NCI-H2196 treated with DMSO at 0.1 percent for 48 hours (cell line): Measurements from ENCODE around the gene ILDR2.

Experiments used
- DNase-seq: peaks from one replicate; lab custom pipeline; 2025; ENCODE audit not compliant: unreplicated experiment; lab: John Stamatoyannopoulos, UW

ILDR2 gene

DNA sequence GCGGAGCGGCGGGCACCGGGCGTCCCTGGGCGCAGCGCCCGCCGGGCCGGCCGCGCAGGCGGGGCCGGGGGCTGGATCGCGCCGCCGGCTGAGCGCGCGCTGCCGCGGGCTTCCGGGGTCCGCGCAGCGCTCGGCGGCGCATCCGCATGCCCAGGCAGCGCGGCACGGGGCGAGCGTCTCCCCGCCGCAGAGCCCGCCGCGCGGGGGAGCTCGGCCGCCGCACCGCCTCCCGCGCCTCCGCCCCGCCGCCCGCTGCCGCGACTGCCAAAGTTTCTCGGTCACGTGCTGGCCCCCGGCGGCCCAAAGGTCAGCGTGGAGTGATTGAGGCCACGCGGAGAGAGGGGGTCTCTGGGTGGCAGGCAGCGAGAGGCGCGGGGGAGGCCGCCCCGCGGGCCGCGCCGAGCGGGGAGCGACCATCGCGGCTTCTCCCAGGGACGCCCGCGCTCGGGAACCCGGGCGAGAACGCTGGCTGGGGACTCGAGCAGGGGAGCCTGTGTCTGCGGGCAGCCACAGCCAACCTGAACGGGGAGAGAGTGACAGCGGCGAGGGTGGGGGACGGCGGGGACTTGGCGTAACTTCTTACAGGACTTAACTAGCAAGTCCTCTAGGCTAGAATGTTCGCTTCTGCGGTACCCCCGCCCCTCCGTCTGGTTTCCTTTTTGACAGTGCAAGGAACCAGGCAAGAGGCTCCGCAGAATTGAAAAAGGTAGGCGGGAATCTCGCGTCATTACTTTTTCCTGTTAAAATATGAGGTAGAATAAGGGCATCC, at the start of gene ILDR2:
Gene ILDR2, minus strand, starts transcription at position 180 of the 769 bp plus-strand sequence. CDS start 272 bp downstream, outside the sequence.
- no peak for DNase-seq

DNA sequence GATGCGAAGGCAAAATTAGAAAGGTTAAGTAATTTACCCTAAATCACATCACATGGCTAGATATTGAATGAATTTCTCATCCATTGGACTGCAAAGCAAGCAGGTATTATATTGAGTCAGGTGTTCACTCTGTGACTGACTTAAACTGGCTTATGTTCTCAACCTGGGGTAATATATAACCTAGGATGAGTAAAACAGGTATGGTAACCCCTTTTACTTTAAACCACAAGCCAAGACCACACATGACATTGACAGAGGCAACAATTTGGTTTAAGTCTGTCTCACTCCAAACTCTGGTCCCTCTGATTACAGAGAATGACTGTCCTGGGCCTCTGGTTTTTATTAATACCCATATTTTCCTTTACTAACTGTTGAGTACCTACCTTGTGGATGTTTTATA, 47.0 kb upstream of the ILDR2 start:
- no peak for DNase-seq

DNA sequence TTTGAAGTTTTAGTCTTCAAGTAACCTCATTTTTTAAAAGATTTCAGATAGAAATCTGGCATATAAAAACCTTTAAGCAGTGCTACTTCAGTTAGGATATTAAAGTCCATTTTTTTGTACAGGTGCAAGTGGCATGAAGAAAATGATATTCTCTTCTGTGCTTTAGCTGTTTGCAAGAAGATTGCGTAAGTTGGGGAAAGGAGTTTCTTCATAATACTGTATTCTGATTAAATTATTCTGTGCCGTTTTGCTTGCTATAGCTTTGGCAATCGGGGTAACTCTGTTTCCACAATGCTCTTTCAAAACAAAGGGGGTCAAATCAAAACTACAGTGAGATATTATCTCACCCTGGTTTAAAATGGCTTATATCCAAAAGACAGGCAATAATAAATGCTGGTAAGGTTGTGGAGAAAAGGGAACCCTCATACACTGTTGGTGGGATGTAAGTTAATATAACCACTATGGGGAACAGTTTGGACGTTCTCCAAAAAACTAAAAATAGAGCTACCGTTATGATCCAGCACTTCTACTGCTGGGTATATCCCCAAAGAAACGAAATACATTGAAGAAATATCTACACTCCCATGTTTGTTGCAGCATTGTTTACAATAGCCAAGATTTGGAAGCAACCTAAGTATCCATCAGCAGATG, 40.9 kb upstream of the ILDR2 start:
- no peak for DNase-seq

- DNase-seq: no peak
Measured at GRCh38 chr1:167013108-167013929, 38.0 kb upstream of the ILDR2 start.

DNA sequence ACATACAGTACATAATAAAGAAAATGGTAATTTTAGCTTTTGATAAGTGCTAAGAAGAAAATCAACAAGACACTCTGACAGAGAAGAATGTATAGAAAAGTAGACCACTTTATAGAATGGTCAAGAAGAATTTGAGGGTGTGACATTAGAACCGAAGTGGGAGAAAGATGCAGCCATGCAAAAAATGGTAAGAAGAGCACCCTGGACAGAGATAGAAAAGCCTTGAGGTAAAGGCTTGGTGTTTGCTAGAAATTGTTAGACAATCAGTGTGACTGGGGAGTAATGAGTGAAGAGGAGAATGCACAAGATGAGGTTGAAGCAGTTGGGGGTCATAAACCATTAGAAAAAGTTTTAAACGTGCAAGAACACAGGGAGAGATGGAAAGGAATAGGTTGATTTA, 37.2 kb upstream of the ILDR2 start:
- no peak for DNase-seq

DNA sequence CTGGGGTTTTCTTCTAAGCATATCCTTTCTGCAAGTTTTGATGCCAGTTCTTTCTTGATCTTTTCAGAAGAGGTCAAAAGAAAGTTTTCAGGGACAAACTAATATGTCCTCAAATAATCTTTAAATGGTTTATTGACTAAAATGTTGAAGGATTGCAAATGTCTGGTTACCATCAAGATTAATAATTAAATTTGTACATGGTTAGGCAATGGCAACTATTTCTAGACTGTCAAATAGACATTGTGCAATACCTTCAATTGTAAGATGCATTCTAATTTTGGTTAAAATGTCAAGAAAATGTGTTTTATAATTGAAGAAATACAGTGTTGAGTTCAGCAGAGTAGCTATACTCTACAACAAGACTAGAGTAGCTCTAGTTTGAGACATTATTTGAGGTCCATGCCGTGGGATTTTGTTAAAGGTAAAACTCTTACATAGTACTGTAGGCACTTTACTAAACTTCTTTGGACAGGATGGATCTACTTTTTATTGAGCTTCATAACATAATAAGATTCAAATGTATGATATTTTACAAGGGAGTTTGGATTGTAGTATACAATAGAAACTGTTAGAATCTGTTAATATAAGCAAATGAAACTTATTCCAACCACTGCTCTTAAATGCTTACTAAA, 36.3 kb upstream of the ILDR2 start:
- no peak for DNase-seq

DNA sequence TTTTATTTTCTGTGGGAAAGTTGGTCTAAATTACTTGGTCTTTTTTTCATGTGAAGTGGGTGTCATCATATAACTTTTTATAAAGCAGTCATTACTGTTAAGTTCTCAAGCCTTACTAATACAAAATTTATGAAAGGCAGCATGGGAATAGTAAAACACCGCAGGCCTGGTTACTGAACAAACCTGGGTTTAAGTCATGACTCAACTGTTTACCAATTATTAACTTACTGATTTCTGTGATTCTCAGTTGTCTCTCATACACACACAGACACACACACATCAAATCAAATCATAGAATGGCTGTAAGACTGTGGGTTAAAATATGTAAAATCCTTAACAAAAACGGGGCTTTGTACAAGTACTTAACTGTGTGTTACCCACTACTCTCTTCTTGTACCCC, 28.4 kb upstream of the ILDR2 start:
- DNase-seq: no peak

GRCh38 chr1:167002354-167002753, 27.0 kb upstream of the ILDR2 start:
- no peak for DNase-seq

DNA sequence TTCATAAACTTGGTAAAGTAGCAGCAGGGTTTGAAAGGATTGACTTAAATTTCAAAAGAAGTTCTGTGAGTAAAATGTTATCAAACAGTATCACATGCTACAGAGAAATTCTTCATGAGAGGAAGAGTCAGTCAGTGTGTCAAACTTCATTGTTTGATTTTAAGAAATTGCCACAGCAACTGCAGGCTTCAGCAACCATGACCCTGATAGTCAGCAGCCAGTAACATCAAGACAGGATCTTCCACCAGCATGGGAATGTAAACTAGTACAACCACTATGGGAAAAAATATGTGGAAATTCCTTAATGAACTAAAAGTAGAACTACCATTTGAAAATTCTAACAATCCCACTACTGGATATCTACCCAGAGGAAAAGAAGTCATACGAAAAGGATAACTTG, 25.2 kb upstream of the ILDR2 start:
- DNase-seq: no peak

GRCh38 chr1:166999500-167000055, 24.2 kb upstream of the ILDR2 start:
- no peak for DNase-seq

GRCh38 chr1:166999075-166999474, 23.7 kb upstream of the ILDR2 start:
- DNase-seq: no peak

DNA sequence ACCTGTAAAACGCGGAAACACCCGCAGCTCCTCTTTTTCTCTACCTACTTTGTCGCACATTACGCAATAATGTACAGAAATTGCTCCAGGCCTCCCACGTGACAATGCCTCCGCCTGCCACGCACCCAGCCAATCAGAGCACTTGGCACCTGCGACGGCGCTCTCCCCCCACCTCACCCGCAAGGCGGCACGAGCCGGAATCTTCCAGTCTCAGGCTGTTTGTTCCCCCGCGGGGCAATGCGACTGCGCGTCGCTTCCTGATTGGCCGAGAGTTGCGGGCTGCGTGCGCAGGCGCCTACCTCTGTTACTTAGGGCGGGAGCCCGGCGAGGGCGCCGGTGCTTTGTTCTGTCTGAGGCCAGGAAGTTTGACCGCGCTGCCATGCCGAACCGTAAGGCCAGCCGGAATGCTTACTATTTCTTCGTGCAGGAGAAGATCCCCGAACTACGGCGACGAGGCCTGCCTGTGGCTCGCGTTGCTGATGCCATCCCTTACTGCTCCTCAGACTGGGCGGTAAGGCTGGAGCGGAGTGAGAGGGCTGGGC, 13.7 kb upstream of the ILDR2 start, which contains the start of gene MAEL:
Gene MAEL, plus strand, starts transcription at position 307 of the 542 bp plus-strand sequence. Its CDS starts 73 bp downstream, at position 380.
- DNase-seq: no peak

DNA sequence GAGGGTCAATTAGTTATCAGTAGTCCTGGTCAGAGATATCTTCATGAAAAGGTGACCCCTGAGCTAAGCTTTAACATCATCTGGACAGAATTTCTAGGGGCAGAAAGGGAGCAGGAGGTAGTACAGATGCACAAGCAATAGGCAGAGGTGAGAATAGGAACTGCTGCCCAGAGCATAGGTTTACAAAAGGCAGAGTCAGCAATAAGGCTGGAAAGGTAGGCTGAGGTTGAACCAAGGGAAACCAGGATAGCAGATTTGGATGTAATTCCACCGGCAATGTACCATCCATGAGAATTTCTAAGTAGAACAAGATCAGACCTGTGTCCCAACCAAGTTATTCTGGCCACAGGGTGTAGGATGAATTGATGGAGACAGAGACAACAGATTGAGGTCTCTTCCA, 6.2 kb upstream of the ILDR2 start:
- DNase-seq: no peak

DNA sequence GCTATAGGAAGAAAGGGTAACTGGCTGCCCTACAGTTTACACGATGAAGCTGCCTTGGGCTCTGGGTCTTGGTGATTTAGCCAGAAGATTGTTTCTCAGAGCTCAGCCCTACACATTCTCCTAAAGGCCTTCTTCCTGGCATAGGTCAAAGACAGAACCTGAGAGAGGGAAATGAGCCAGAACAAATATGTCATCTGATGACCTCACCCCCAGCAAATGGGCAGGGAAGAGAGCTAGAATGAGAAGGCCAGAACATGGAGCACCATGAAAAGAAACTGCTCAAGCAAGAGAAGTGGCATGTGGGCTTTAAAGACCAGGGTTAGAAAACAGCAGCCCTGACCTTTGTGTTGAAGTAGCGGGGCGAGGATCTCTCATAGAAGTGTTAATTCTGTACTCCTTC, 5.5 kb upstream of the ILDR2 start:
- DNase-seq: peak; percentile 10

GRCh38 chr1:166980383-166980782, 5.0 kb upstream of the ILDR2 start:
- DNase-seq: no peak

GRCh38 chr1:166978821-166979220, 3.5 kb upstream of the ILDR2 start:
- no peak for DNase-seq

DNA sequence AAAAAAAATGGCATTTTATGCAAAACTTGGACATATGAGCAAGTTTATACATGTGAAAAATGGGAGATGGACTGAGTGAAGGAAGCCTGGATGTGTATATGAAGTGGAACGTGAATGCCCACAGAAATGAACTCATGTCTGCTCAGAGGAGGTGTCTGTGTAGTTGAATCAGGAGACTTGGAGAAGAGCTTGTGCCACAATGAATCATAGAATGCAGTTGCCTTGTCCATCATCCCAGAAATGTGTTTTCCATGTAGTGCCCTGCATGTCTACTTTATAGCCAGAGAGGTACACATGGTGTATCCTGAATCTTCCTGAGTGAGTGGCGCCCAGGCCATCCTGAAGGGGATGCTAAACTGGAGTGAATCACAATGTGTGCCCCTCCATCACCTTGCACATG, 2.6 kb upstream of the ILDR2 start:
- no peak for DNase-seq

GRCh38 chr1:166974647-166975345, 544 bp downstream of the ILDR2 start:
- no peak for DNase-seq

- no peak for DNase-seq
Measured at GRCh38 chr1:166972826-166973225, 2.5 kb downstream of the ILDR2 start.

DNA sequence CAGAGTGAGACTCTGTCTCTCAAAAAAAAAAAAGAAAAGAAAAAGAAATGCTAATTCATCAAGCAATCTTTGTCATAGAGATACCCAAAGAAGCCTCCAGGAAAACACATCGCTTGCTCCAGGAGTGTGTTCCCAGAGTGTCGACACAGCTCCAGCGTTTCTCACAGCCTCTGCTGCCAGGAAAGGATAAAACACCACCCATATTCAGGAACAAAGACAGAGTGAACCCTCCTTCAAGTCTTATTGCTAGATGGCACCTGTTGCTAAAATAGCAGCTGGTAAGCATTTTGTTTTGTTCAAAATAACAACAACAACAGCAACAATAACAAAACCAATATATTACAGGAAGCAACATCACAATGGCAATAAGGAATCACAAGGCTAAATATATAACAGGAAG, 3.1 kb downstream of the ILDR2 start:
- no peak for DNase-seq
